Uterus (tissue), 4 donors: Measurements from ENCODE around the gene DIS3L. TPM values are rescaled to one million over a fixed set of nuclear protein-coding genes. Genes with fewer than 3 reads are reported as not detected.

Source experiments
- DNase-seq, 2 donors: peaks; one replicate each; pipeline ENCODE4 v3.0.0-alpha.2; 2019 to 2020
- H3K27ac ChIP-seq, 2 donors: fragments of 200-600 bp; sonication (generic); 1 replicate in 1 of 2; 2 replicates in 1 of 2; pipeline ENCODE4 v1.5.1; 2016 to 2018
- H3K27me3 ChIP-seq, 2 donors: fragments of 200-600 bp; sonication (generic); one replicate each; pipeline ENCODE4 v1.5.1; 2018 to 2019; ENCODE audit warnings: control low read depth in 1 of 2
- H3K36me3 ChIP-seq, 2 donors: fragments of 200-600 bp; sonication (generic); one replicate each; pipeline ENCODE4 v1.5.1; 2019; ENCODE audit warnings: control low read depth in 1 of 2
- H3K4me1 ChIP-seq, 2 donors: fragments of 200-600 bp; sonication (generic); one replicate each; pipeline ENCODE4 v1.5.1; 2018 to 2019; ENCODE audit warnings: control low read depth in 1 of 2
- H3K4me3 ChIP-seq, 2 donors: fragments of 200-600 bp; sonication (generic); 1 replicate in 1 of 2; 2 replicates in 1 of 2; pipeline ENCODE4 v1.5.1; 2018 to 2019; ENCODE audit warnings: mild to moderate bottlenecking in 1 of 2
- H3K9me3 ChIP-seq, 2 donors: fragments of 200-600 bp; sonication (generic); one replicate each; pipeline ENCODE4 v1.5.1; 2019; ENCODE audit warnings: control low read depth in 1 of 2
- POLR2A ChIP-seq, 2 donors: fragments of 450-650 bp; IDR thresholded peaks; one replicate each; pipeline ENCODE4 v1.6.1; 2016; ENCODE audit warnings: antibody characterized with exemption in 2 of 2, mild to moderate bottlenecking in 1 of 2, moderate library complexity in 1 of 2
- intact Hi-C: fragments of 100-400 bp; cut with DNase I; formaldehyde crosslinking; loops from one replicate; pipeline ENCODE4 v1.15.1; 2023; ENCODE audit warnings: low total_unique reads
- total RNA-seq, 4 donors: library from RNA; depleted of rRNA in 3 of 4; stranded (reverse); fragments of >200 nt in 3 of 4; gene quantifications; one replicate each; pipeline versions ENCODE4 v1.1.0 to v1.2.4, GENCODE V29; 2014 to 2023
- TF ChIP-seq, protein P1 (sequence below), 4 experiments: fragments of 200-600 bp in 2 of 4; fragments of 450-650 bp in 2 of 4; sonication (generic) in 2 of 4; IDR thresholded peaks; one replicate each; pipeline ENCODE4 v1.5.1; 2016 to 2019; ENCODE audit warnings: antibody characterized with exemption in 4 of 4, mild to moderate bottlenecking in 2 of 4, moderate library complexity in 1 of 4
- donor health status: DM: yes; HTN: yes; CAD: no.

DIS3L gene
- total RNA-seq, 4 donors from 2014 or later, result 15.1 to 68.7 (median 32.0) TPM

DNA sequence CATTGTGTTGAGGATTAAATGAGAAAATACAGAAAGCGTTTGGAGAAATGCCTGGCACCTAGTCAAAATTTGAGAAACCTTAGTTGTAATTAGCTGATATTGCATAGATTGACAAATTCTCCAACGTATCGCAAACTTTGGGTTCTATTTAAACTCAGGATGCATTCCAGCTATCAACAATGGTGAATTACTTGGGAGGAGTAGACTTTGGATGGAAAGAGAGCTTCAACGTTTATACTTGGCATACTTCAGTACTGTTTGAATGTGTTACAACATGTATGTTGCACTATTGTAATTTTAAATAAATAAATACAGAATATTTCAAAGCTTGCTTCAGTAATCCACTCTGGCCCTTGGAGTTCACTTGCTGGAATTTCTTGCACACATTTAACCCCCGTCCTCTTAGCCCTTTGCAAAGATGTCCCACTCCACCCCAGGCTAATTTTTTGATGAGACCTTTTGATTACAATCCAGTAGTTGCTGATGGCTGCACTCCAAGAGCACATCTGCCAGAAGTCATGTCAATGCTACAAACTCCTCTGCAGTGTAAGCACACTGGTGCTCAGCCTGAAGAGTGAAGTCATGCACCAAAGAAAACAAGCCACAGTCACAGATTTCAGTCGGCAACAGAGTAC is 4.7 kb upstream of the DIS3L start:
- no peaks in the 10 kb centered on the region for H3K27me3 ChIP-seq
- no peaks in the 10 kb centered on the region for H3K9me3 ChIP-seq
- TF ChIP-seq, protein P1, sequence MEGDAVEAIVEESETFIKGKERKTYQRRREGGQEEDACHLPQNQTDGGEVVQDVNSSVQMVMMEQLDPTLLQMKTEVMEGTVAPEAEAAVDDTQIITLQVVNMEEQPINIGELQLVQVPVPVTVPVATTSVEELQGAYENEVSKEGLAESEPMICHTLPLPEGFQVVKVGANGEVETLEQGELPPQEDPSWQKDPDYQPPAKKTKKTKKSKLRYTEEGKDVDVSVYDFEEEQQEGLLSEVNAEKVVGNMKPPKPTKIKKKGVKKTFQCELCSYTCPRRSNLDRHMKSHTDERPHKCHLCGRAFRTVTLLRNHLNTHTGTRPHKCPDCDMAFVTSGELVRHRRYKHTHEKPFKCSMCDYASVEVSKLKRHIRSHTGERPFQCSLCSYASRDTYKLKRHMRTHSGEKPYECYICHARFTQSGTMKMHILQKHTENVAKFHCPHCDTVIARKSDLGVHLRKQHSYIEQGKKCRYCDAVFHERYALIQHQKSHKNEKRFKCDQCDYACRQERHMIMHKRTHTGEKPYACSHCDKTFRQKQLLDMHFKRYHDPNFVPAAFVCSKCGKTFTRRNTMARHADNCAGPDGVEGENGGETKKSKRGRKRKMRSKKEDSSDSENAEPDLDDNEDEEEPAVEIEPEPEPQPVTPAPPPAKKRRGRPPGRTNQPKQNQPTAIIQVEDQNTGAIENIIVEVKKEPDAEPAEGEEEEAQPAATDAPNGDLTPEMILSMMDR (IDR thresholded peaks at IDR 0.05), result no peak
- TF ChIP-seq POLR2A (IDR thresholded peaks at IDR 0.05), result no peak
- intact Hi-C loops, result no loop called here
- no peak overlapping the region for H3K4me3 ChIP-seq
- no peak overlapping the region for H3K27ac ChIP-seq
- no peak for DNase-seq
- H3K4me1 ChIP-seq, result peaks cover 0 to 6% of the 10 kb centered on the region in 2 donors
- no peaks in the 10 kb centered on the region for H3K36me3 ChIP-seq

GRCh38 chr15:66290007-66290406 is 3.4 kb upstream of the DIS3L start:
- peaks cover 0 to 12% of the 10 kb centered on the region in 2 donors for H3K4me1 ChIP-seq
- H3K9me3 ChIP-seq, result no peaks in the 10 kb centered on the region
- no peak overlapping the region for H3K4me3 ChIP-seq
- H3K36me3 ChIP-seq, result no peaks in the 10 kb centered on the region
- DNase-seq, result no peak
- no peaks in the 10 kb centered on the region for H3K27me3 ChIP-seq
- intact Hi-C loops, result no loop called here
- TF ChIP-seq, protein P1 (IDR thresholded peaks at IDR 0.05), result no peak
- no peak for TF ChIP-seq POLR2A (IDR thresholded peaks at IDR 0.05)
- H3K27ac ChIP-seq, result no peak overlapping the region

GRCh38 chr15:66290518-66290917 is 2.9 kb upstream of the DIS3L start:
- Histone ChIP-seq H3K27ac (no peak overlapping the region), H3K4me1 (peaks cover 0 to 17% of the 10 kb centered on the region in 2 donors), H3K27me3 (no peaks in the 10 kb centered on the region), H3K4me3 (no peak overlapping the region), H3K36me3 (no peaks in the 10 kb centered on the region), H3K9me3 (no peaks in the 10 kb centered on the region)
- intact Hi-C loops, result no loop called here
- TF ChIP-seq, protein P1 (IDR thresholded peaks at IDR 0.05), result no peak
- no peak for TF ChIP-seq POLR2A (IDR thresholded peaks at IDR 0.05)
- DNase-seq, result no peak

GRCh38 chr15:66291816-66292570 is 1.4 kb upstream of the DIS3L start:
- peak overlapping the region; percentile 90 to 94 for H3K27ac ChIP-seq
- peak overlapping the region in 1 of 2 donors; percentile 78 for H3K4me3 ChIP-seq

More at GRCh38 chr15:66291816-66292570, 1.4 kb upstream of the DIS3L start:
- Histone ChIP-seq H3K36me3 (no peaks in the 10 kb centered on the region), H3K4me1 (peaks cover 0 to 21% of the 10 kb centered on the region in 2 donors), H3K27me3 (no peaks in the 10 kb centered on the region), H3K9me3 (no peaks in the 10 kb centered on the region)
- intact Hi-C loops, result no loop called here
- DNase-seq, result no peak
- TF ChIP-seq POLR2A (IDR thresholded peaks at IDR 0.05), result no peak
- TF ChIP-seq, protein P1 (IDR thresholded peaks at IDR 0.05), result no peak
